HG03045 (cell line): ENCODE data around the gene GOLGA8T.
"Not testable (repeated sequence)": the region's sequence is repeated elsewhere in the genome, so short reads cannot be mapped to it uniquely, and the experiment has no call there.

Experiments
- ATAC-seq: cut with Tn5 transposase; IDR thresholded peaks from one replicate; pipeline ENCODE4 v1.9.1; 2021; ENCODE audit warnings: mild to moderate bottlenecking, moderate library complexity; ENCODE audit not compliant: unreplicated experiment

Gene GOLGA8T

GRCh38 chr15:30191143-30191542, 56.3 kb downstream of the GOLGA8T start:
- not testable (repeated sequence) for ATAC-seq

- ATAC-seq = not testable (repeated sequence)
These were observed 56.8 kb downstream of the GOLGA8T start for GRCh38 chr15:30191639-30192038.

GRCh38 chr15:30192119-30192745, 57.4 kb downstream of the GOLGA8T start:
- ATAC-seq = not testable (repeated sequence)

GRCh38 chr15:30192892-30193291, 58.0 kb downstream of the GOLGA8T start:
- not testable (repeated sequence) for ATAC-seq
